Dermis microvascular lymphatic vessel endothelial cell (primary cell): Measurements from ENCODE around the gene CHST15. TPM values are rescaled to one million over a fixed set of nuclear protein-coding genes. Genes with fewer than 3 reads are reported as not detected.

Source experiments
- DNase-seq, 2 donors: peaks; one replicate each; pipeline versions ENCODE4 v3.0.0 to v3.0.0-alpha.2; 2010; ENCODE audit warnings: low read depth in 2 of 2
- total RNA-seq: library from RNA; depleted of rRNA; stranded (reverse); fragments of >200 nt; gene quantifications from 2 replicates; pipeline ENCODE4 v1.2.1, GENCODE V29; 2014

Gene CHST15
- total RNA-seq, 1 donor from 2014 or later, result 72.9 TPM

GRCh38 chr10:124065382-124066125 is 27.8 kb downstream of the CHST15 start:
- no peak for DNase-seq

GRCh38 chr10:124064676-124065075 is 28.7 kb downstream of the CHST15 start:
- DNase-seq, result no peak

- peak in 1 of 2 donors; percentile 76 for DNase-seq
These were observed 29.4 kb downstream of the CHST15 start for GRCh38 chr10:124063750-124064603.

GRCh38 chr10:124062390-124062789 is 31.0 kb downstream of the CHST15 start:
- no peak for DNase-seq

GRCh38 chr10:124061030-124061429 is 32.4 kb downstream of the CHST15 start:
- no peak for DNase-seq

- DNase-seq, result no peak
These were observed 33.2 kb downstream of the CHST15 start for GRCh38 chr10:124060148-124060720.

GRCh38 chr10:124059551-124059950 is 33.8 kb downstream of the CHST15 start:
- DNase-seq, result no peak

- no peak for DNase-seq
These were observed 34.9 kb downstream of the CHST15 start for GRCh38 chr10:124058346-124059003.

GRCh38 chr10:124057601-124058000 is 35.8 kb downstream of the CHST15 start:
- no peak for DNase-seq

GRCh38 chr10:124056337-124056980 is 36.9 kb downstream of the CHST15 start:
- DNase-seq, result no peak

GRCh38 chr10:124053971-124054370 is 39.4 kb downstream of the CHST15 start:
- peak in 1 of 2 donors; percentile 62 for DNase-seq

- no peak for DNase-seq
These were observed 40.8 kb downstream of the CHST15 start for GRCh38 chr10:124052561-124052960.

- DNase-seq, result no peak
These were observed 43.1 kb downstream of the CHST15 start for GRCh38 chr10:124050021-124051015.

- DNase-seq, result no peak
These were observed 43.9 kb downstream of the CHST15 start for GRCh38 chr10:124049484-124049883.

GRCh38 chr10:124048371-124049290 is 44.8 kb downstream of the CHST15 start:
- no peak for DNase-seq

- no peak for DNase-seq
These were observed 45.8 kb downstream of the CHST15 start for GRCh38 chr10:124047427-124048152.

- DNase-seq, result no peak
These were observed 47.5 kb downstream of the CHST15 start for GRCh38 chr10:124045801-124046355.

- DNase-seq, result no peak
These were observed 48.1 kb downstream of the CHST15 start for GRCh38 chr10:124045276-124045675.
